HG02610 (cell line): ENCODE results near the gene SLIT1.

Source experiments
- ATAC-seq: cut with Tn5 transposase; IDR thresholded peaks from one replicate; pipeline ENCODE4 v1.9.1; 2021; ENCODE audit warnings: mild to moderate bottlenecking, moderate library complexity; ENCODE audit not compliant: unreplicated experiment

Gene SLIT1

GRCh38 chr10:97142834-97143233 lies 42.9 kb downstream of the SLIT1 start:
- no peak for ATAC-seq

- ATAC-seq, result no peak
These were observed 44.6 kb downstream of the SLIT1 start for GRCh38 chr10:97140902-97141745.

DNA sequence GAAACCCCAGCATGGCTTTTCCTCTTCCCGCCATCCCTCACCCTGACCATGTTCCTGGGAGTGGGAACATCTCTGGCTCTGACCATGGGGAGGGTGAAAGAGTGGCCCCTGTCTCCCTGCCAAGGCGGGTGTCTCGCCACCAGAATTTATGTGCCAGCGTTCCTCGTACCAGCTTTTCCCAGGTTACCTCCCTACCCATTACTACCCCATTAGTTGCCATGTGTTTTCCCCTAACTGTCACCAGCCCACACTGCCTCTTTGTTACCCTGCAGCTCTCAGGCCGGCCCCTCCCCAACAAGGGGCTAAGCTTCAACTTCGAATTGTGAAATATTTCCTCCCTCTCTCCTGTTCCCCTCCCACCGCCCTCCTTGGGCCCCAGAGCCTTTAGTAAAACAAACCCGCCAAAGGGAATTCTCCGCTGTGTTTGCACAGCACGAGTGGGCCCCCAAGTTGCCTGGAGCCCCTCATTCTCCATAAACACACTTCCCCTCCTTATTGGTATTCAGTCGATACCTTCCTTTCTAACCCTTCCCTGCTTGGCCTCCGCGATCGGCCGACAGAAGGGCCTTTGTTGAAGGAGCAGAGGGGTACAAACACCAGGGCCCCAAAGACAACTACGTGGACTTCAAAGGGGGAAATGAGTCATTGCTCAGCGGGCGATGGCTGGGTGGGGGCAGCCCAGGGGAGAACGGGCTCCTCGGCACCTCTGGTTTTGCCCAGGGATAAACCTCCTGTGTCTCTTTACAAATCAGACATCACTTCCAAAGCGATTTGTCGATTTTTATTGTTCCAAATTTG lies 45.5 kb downstream of the SLIT1 start:
- ATAC-seq, result no peak

DNA sequence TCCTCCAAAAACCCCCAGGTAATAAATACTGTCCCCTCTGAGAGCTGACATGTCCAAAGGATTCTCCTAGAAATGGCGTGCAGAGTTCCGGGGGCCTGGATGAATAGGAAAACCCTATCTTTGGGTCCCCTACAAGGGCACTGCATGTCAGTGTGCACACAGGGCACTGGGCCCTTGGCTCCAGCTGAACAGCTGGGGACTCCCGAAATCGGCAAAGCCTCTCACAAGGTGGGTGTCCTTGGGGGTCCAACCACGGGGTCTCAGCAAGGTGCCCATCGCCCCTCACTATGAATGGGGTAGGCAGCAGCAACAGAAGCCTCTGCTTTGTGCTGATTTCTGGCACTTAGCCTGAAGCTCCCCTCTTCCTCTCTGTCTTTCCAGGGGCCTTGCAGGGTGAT lies 46.1 kb downstream of the SLIT1 start:
- ATAC-seq, result no peak

- ATAC-seq, result no peak
These were observed 46.9 kb downstream of the SLIT1 start for GRCh38 chr10:97138846-97139245.

- no peak for ATAC-seq
These were observed 47.6 kb downstream of the SLIT1 start for GRCh38 chr10:97138174-97138573.

- ATAC-seq, result no peak
These were observed 49.0 kb downstream of the SLIT1 start for GRCh38 chr10:97136756-97137155.

DNA sequence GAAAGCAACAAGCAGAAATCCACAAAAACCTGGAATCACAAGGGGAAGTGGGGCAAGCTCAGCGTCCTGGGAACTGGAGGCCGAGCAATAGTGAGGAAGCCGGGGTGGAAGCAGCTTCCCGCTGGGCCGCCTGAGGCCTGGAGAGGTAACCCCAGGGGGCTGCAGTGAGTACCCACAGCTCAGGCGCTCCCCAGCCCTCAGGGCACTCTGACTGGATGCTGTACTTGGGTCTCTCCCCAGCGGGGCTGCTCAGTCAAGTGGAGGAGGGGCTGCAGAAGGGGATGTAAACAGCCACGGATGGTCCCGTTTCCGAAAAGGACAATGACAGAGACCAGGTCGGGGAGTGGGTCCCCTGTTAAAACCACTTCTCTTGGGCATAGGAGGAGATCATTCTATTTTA lies 50.3 kb downstream of the SLIT1 start:
- ATAC-seq, result no peak

DNA sequence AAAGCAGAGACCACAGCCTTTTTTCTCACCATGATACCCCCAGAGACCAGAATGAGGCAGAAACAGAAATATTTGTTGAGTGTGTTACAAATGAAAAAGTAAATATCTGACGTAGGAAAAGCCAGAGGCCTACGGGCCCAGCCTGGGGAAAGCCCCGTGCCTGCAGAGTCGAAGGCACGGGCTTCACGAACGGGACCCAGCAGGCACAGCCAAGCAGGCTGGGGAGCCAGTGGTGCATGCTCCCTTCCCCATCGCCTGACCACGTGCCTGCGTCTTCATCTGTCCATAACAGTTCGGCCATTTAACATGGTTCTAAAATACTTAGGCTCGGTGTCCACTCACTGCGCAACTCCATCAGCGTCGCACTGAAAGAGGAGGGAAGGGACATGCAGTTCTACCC lies 50.8 kb downstream of the SLIT1 start:
- ATAC-seq, result no peak

DNA sequence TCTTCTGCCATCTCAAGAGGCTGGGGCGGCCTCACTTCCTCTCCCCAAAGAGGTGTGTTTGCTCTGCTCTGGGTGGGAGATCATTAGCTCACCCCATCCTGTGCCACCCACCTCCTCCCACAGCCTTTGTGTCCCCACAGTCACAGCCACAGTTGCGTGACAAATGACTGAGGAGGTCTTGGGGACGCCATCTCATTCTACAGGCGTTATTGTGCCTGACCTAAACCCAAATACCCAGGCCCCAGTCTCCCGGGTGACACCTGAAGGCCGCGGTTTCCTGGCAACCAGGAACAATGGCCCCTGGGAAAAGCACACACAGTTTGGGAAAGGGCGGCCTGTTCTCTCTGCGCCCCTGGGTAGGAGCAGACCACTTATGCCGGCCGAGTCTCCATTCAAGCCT lies 51.6 kb downstream of the SLIT1 start:
- ATAC-seq, result no peak

DNA sequence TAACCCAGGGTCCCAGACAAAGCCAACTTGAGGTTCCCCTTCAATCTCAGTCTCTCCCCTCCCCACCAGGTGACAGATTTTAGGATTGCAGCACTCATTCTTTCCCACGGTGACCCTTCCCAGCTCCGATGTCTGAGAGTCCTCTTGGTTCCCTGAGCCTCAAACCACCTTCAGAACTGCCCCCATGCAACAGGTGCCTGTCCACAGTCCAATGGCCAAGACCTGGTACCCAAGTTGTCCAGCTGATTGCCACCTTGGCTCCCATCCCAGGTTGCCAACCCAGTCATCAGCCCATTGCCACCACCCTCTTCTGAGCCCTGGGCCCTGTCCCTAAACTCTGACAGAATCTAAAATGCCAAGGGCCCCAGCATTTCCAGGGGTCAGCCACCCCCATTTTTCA lies 53.5 kb downstream of the SLIT1 start:
- no peak for ATAC-seq

DNA sequence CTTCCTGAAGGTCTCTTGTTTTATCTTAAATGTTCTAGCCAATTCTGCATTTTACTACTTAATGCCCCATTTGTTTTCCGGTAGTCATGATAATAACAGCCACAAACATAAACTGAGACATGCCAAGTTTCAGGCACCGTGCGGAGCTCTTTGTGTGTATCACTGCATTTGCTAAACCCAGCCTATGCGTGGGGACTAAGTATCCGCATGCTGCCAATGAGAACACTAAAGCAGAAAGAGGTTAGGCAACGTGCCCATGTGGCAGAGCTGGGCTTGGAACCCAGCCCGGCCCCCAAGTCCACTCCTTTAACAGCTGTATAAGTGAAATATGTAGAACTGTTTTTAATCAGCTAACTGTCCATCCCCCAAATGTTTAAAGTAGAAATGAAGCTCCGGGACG lies 54.1 kb downstream of the SLIT1 start:
- ATAC-seq, result no peak

DNA sequence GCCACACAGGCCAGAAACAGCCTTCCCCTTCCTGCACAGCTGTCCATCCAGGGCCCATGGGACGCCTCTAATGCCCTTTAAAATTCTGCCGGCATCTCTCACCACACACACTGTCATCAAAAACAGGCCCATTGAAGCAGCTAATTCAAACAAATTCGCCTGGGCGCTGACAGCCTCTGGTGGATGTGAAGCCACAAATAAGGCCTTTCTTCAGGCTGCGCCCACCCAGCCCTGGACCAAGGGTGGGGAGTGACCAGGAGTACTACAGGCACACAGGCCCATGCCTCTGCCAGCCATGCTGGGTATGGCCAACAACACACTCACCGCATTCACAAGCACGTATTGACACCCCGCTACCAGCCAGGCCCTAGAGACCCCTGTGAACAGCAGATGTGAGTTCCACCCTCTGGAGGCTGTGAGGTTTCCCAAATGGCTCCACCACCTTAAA lies 54.6 kb downstream of the SLIT1 start:
- ATAC-seq, result no peak

DNA sequence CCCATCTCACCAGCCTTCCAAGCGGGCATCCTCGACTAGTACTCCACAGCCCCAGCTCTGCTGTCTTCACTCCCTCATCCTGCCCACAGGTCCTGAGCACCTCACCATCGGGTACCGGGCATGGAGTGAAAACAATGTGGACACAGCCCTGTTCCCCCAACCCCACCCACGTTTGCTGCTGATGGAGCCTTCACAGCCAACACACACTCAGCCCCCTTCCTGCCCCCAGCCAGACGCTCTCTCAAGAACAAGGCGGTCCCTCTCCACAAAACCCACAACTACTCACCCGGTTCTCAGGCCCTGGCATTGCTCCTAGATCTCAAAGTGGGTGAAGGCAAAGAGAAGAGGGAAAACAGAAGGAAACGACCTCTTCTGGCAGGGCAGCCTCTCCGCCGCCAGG lies 56.1 kb downstream of the SLIT1 start:
- no peak for ATAC-seq

- no peak for ATAC-seq
These were observed 57.1 kb downstream of the SLIT1 start for GRCh38 chr10:97128516-97129154.

GRCh38 chr10:97128039-97128492 lies 57.7 kb downstream of the SLIT1 start:
- no peak for ATAC-seq

DNA sequence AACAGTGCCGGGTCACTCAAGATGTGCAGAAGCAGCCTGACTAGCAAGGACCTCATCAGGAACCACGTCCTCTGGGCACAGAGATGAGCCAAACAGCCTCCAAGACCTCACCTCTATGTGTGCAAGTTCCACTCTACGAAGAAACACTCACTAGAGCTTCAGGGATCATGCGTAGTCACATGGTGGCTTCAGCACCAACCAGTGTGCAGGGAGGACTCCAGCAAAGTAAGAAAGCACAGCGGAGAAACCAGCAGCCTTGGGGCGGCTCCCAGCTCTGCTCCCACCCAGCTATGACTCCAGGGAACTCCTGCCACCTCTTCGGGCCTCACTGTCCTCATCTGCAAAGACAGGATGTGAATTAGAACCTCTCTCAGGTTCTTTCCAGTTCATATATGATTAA lies 58.2 kb downstream of the SLIT1 start:
- no peak for ATAC-seq

DNA sequence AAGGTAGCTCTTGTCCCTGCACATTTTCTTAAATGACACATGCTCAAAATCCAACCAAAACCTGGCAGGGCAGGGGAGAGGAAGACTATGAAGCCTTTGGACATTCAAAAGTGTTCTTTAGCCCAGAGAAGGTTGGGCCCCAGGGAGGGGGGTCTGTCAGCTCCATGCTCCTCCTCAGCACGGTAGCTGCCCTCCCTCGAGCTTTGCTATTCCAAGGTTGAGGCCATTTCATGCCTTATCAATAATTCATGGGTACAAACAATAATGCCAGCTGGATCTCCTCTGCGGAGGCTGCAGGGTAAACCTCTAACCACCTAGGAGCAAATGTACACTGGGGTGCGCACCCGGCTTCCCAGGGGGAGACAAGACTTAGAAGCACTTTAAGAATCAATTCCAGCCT lies 61.5 kb downstream of the SLIT1 start:
- no peak for ATAC-seq

- no peak for ATAC-seq
These were observed 62.0 kb downstream of the SLIT1 start for GRCh38 chr10:97123765-97124164.

DNA sequence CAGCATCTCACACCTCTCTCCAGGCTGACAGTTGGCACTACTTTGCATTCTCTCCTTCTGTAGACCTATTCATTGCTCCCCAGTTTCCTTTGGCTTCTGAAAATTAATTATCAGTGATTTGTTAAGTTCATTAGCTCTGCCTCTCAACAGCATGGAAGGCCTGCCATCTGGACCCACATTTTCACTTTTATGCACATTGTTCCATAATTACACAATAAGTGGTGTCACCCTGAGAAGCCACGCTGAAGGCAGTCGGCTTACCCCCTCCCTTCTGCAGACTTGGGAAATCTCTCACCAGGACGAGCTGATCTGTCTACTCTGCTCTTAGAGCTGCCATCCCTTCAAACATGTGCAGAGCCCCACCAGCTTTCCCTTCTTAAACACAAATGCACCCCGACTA lies 64.7 kb downstream of the SLIT1 start:
- ATAC-seq, result no peak

DNA sequence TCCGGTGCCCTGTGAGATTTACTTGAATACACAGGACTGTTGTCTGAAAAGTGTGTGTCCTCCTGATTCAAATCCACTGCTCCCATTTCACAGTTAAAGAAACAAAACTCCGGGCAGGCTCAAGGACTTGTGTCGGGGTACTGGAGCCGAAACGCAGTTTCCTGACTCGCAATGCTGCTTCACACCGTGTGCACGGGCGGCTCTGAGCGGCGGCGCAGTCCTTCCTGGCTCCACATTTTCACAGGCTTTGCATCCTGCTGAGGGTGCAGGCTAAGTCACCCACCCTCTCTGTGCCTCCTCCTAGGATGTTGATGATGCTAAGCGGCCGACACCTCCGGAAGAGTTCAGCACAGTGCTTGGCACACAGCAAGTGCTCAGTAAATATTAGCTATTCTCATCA lies 65.4 kb downstream of the SLIT1 start:
- ATAC-seq, result no peak
